Measurements from ENCODE around the gene CFAP92.

DNA sequence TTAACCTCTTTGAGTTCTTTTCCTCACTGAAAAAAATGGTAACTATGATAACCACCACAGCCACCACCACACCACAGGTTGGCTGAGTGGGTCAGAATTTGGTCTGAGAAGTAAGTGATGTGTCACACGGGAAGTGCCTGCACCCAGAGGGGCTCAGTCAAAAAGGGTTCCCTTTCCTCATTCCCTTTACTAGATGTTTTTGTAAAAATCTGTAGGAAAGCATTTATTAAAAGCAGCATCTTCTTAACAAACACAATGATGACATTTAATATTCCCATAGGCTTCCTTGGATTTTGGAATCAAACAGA, 23.2 kb downstream of the CFAP92 start:
- TF ChIP-seq, protein P1, sequence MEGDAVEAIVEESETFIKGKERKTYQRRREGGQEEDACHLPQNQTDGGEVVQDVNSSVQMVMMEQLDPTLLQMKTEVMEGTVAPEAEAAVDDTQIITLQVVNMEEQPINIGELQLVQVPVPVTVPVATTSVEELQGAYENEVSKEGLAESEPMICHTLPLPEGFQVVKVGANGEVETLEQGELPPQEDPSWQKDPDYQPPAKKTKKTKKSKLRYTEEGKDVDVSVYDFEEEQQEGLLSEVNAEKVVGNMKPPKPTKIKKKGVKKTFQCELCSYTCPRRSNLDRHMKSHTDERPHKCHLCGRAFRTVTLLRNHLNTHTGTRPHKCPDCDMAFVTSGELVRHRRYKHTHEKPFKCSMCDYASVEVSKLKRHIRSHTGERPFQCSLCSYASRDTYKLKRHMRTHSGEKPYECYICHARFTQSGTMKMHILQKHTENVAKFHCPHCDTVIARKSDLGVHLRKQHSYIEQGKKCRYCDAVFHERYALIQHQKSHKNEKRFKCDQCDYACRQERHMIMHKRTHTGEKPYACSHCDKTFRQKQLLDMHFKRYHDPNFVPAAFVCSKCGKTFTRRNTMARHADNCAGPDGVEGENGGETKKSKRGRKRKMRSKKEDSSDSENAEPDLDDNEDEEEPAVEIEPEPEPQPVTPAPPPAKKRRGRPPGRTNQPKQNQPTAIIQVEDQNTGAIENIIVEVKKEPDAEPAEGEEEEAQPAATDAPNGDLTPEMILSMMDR (IDR thresholded peaks at IDR 0.05; ENCODE audit: insufficient read depth, low read depth, low read length) = no peak
- no peak for TF ChIP-seq EZH2 (IDR thresholded peaks at IDR 0.05; ENCODE audit: insufficient read depth, low read length)
